ENCODE results near the gene ZNF773. TPM values are rescaled to one million over a fixed set of nuclear protein-coding genes. Genes with fewer than 3 reads are reported as not detected.

ZNF773 gene
- total RNA-seq, 2 donors from 2014 or later, result 17.9 to 20.3 TPM

DNA sequence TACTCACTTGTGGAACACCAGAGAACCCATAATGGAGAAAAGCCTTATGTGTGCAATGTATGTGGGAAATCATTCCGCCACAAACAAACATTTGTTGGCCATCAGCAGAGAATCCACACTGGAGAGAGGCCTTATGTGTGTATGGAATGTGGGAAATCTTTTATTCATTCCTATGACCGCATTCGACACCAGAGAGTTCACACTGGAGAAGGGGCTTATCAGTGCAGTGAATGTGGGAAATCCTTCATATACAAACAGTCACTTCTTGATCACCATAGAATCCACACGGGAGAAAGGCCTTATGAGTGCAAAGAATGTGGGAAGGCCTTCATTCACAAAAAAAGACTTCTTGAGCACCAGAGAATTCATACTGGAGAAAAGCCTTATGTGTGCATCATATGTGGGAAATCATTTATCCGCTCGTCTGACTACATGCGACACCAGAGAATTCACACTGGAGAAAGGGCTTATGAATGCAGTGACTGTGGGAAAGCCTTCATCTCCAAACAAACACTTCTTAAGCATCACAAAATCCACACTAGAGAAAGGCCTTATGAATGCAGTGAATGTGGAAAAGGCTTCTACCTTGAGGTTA, 38.3 kb downstream of the ZNF773 start:
- Histone ChIP-seq H3K9me3 (peaks cover 10% of the 10 kb centered on the region), H3K4me3 (no peak overlapping the region)
- intact Hi-C loops (cut with DNase I), result no loop called here

DNA sequence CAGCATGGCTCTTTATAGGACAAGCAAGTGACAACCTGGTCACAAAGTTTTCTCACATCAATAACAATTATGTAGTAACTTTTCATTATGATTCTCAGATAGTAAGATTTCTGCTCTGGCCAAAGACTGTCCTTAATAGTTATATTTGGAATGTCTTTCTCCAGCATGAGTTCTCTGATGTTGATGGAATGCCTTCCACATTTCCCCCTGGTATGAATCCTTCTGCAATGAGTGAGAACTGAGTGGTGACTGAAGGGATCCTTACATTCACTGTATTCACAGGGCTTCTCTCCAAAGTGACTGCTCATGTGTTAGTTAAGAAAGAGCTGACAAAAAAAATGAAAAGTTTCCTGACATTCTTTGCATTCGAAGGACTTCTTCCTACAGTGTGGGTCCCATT, 46.8 kb downstream of the ZNF773 start:
- no peak overlapping the region for H3K4me3 ChIP-seq
- H3K27ac ChIP-seq, result no peak overlapping the region
- no peak for DNase-seq (ENCODE audit: low spot score)
- peaks cover 8% of the 10 kb centered on the region for H3K9me3 ChIP-seq
- intact Hi-C loops (cut with DNase I), result no loop called here
- WGBS, result 95% methylated on average over 1 of the region's 1 CpG
- H3K27me3 ChIP-seq (replicated peaks; ENCODE audit: insufficient read depth), result no peaks in the 10 kb centered on the region
- TF ChIP-seq, protein P1, sequence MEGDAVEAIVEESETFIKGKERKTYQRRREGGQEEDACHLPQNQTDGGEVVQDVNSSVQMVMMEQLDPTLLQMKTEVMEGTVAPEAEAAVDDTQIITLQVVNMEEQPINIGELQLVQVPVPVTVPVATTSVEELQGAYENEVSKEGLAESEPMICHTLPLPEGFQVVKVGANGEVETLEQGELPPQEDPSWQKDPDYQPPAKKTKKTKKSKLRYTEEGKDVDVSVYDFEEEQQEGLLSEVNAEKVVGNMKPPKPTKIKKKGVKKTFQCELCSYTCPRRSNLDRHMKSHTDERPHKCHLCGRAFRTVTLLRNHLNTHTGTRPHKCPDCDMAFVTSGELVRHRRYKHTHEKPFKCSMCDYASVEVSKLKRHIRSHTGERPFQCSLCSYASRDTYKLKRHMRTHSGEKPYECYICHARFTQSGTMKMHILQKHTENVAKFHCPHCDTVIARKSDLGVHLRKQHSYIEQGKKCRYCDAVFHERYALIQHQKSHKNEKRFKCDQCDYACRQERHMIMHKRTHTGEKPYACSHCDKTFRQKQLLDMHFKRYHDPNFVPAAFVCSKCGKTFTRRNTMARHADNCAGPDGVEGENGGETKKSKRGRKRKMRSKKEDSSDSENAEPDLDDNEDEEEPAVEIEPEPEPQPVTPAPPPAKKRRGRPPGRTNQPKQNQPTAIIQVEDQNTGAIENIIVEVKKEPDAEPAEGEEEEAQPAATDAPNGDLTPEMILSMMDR (IDR thresholded peaks at IDR 0.05), result no peak
- TF ChIP-seq POLR2AphosphoS5 (IDR thresholded peaks at IDR 0.05), result no peak
- TF ChIP-seq POLR2A (IDR thresholded peaks at IDR 0.05), result no peak
- H3K4me1 ChIP-seq (replicated peaks), result no peaks in the 10 kb centered on the region
- H3K36me3 ChIP-seq, result peaks cover 29 to 46% of the 10 kb centered on the region in 2 donors

More for the DNA sequence above, 38.3 kb downstream of the ZNF773 start:
- DNase-seq (ENCODE audit: low spot score), result no peak
- Histone ChIP-seq H3K27me3 (replicated peaks; ENCODE audit: insufficient read depth) (no peaks in the 10 kb centered on the region), H3K27ac (no peak overlapping the region), H3K36me3 (peaks cover 31 to 41% of the 10 kb centered on the region in 2 donors), H3K4me1 (replicated peaks) (no peaks in the 10 kb centered on the region)
- 98% methylated on average over 7 of the region's 7 CpGs for WGBS
- TF ChIP-seq, protein P1 (IDR thresholded peaks at IDR 0.05), result no peak
- TF ChIP-seq POLR2A (IDR thresholded peaks at IDR 0.05) (no peak), POLR2AphosphoS5 (IDR thresholded peaks at IDR 0.05) (no peak)

DNA sequence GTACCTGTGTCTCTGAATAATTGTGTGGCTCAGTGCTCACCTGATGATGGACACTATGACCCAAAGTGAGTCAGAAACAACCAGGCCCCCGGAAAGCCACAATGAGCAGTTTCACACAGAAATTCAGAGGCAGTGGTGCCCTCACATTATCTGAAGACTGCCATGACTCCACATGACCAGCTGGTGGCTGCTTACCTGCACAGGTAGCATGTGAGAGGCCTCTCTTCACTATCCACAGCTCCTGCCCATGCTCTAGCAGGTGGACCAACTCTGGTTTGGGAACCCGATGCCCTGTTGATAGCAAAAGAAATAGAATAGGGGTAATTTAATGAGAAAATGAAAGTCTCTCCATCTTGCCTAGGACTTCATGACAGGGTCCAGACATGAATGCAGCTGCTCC, 52.7 kb downstream of the ZNF773 start:
- no peaks in the 10 kb centered on the region for H3K9me3 ChIP-seq
- DNase-seq (ENCODE audit: low spot score), result no peak
- 96% methylated on average over 2 of the region's 2 CpGs for WGBS
- no peak overlapping the region for H3K4me3 ChIP-seq
- TF ChIP-seq, protein P1 (IDR thresholded peaks at IDR 0.05), result no peak
- TF ChIP-seq POLR2AphosphoS5 (IDR thresholded peaks at IDR 0.05) (no peak), POLR2A (IDR thresholded peaks at IDR 0.05) (no peak)
- H3K4me1 ChIP-seq (replicated peaks), result no peaks in the 10 kb centered on the region
- intact Hi-C loops (cut with DNase I), result no loop called here
- no peak overlapping the region for H3K27ac ChIP-seq
- peaks cover 26 to 54% of the 10 kb centered on the region in 2 donors for H3K36me3 ChIP-seq
- H3K27me3 ChIP-seq (replicated peaks; ENCODE audit: insufficient read depth), result no peaks in the 10 kb centered on the region

GRCh38 chr19:57557659-57558058, 57.9 kb downstream of the ZNF773 start:
- intact Hi-C loops (cut with DNase I), result no loop called here
- no peaks in the 10 kb centered on the region for H3K9me3 ChIP-seq
- peaks cover 10 to 24% of the 10 kb centered on the region in 2 donors for H3K36me3 ChIP-seq
- no peak for DNase-seq (ENCODE audit: low spot score)
- H3K27me3 ChIP-seq (replicated peaks; ENCODE audit: insufficient read depth), result no peaks in the 10 kb centered on the region
- TF ChIP-seq, protein P1 (IDR thresholded peaks at IDR 0.05), result no peak
- TF ChIP-seq POLR2A (IDR thresholded peaks at IDR 0.05) (no peak), POLR2AphosphoS5 (IDR thresholded peaks at IDR 0.05) (no peak)
- no peaks in the 10 kb centered on the region for H3K4me1 ChIP-seq (replicated peaks)
- no peak overlapping the region for H3K27ac ChIP-seq
- WGBS, result 69% methylated on average over 5 of the region's 5 CpGs
- no peak overlapping the region for H3K4me3 ChIP-seq

Small RNA genes within 50 kb of the gene (small RNA-seq; reads per million reads assigned to genes)
- 0 reads per million in 2 donors for gene VN1R107P

Other genes starting within 250 kb of the ZNF773 start
- gene ZNF460, start 219.5 kb upstream of the ZNF773 start, total RNA-seq, result 10 to 100 TPM; 56.3 to 68.4 TPM
- 10 to 100 TPM; 10.8 to 15.3 TPM for gene ZNF543, start 179.5 kb upstream of the ZNF773 start, total RNA-seq
- gene ZNF304, start 148.7 kb upstream of the ZNF773 start, total RNA-seq, result 10 to 100 TPM; 11.9 to 13.2 TPM
- 10 to 100 TPM; 14.0 to 24.7 TPM for gene TRAPPC2B, start 136.4 kb upstream of the ZNF773 start, total RNA-seq
- 1 to 10 TPM; 4.3 to 8.2 TPM for gene ZNF547, start 136.4 kb upstream of the ZNF773 start, total RNA-seq
- gene ZNF548, start 110.1 kb upstream of the ZNF773 start, total RNA-seq, result 10 to 100 TPM; 20.4 to 27.4 TPM
- gene ZNF17, start 88.8 kb upstream of the ZNF773 start, total RNA-seq, result 10 to 100 TPM; 10.8 to 14.5 TPM
- 1 to 10 TPM; 5.5 to 8.6 TPM for gene ZNF749, start 64.6 kb upstream of the ZNF773 start, total RNA-seq
- gene VN1R1, start 42.8 kb upstream of the ZNF773 start, total RNA-seq, result 1 to 10 TPM in 1 of 2 donors, under 1 TPM in 1; 0.96 to 4.8 TPM
- gene ZNF772, start 22.4 kb upstream of the ZNF773 start, total RNA-seq, result 10 to 100 TPM; 15.2 to 37.9 TPM
- gene ZNF419, start 12.2 kb upstream of the ZNF773 start, total RNA-seq, result 10 to 100 TPM; 15.4 to 16.0 TPM
- 10 to 100 TPM in 1 of 2 donors, 1 to 10 TPM in 1; 7.4 to 11.7 TPM for gene ZNF549, start 27.4 kb downstream of the ZNF773 start, total RNA-seq
- gene ZNF550, start 59.9 kb downstream of the ZNF773 start, total RNA-seq, result 10 to 100 TPM in 1 of 2 donors, 1 to 10 TPM in 1; 8.5 to 12.8 TPM
- gene ZNF416, start 79.0 kb downstream of the ZNF773 start, total RNA-seq, result 1 to 10 TPM; 4.8 to 5.6 TPM
- 1 to 10 TPM; 5.3 to 8.5 TPM for gene ZIK1, start 84.2 kb downstream of the ZNF773 start, total RNA-seq
- gene ZNF530, start 99.9 kb downstream of the ZNF773 start, total RNA-seq, result 1 to 10 TPM; 1.5 to 7.4 TPM
- 10 to 100 TPM; 18.3 to 25.8 TPM for gene ZNF134, start 114.3 kb downstream of the ZNF773 start, total RNA-seq
- gene ZNF211, start 133.2 kb downstream of the ZNF773 start, total RNA-seq, result 10 to 100 TPM in 1 of 2 donors, 1 to 10 TPM in 1; 8.9 to 23.3 TPM
- not detected for gene ZSCAN4, start 169.0 kb downstream of the ZNF773 start, total RNA-seq
- gene ZNF551, start 182.0 kb downstream of the ZNF773 start, total RNA-seq, result 10 to 100 TPM in 1 of 2 donors, 1 to 10 TPM in 1; 7.5 to 14.3 TPM
- 1 to 10 TPM; 2.7 to 5.6 TPM for gene ZNF154, start 209.3 kb downstream of the ZNF773 start, total RNA-seq
- 1 to 10 TPM; 8.5 to 8.9 TPM for gene ZNF671, start 227.7 kb downstream of the ZNF773 start, total RNA-seq
- gene ZNF776, start 246.9 kb downstream of the ZNF773 start, total RNA-seq, result 10 to 100 TPM; 20.1 to 22.5 TPM

All from prostate gland (tissue), 2 donors.